VCaP (cell line): ENCODE measurements around the gene POLR2B.
"Not testable (repeated sequence)": the region's sequence is repeated elsewhere in the genome, so short reads cannot be mapped to it uniquely, and the experiment has no call there.

Experiments used
- H3K27ac ChIP-seq: fragments of 450-650 bp; 2 replicates; pipeline ENCODE4 v1.5.1; 2017
- CTCF ChIP-seq: fragments of 450-650 bp; conservative IDR thresholded peaks from 2 replicates; pipeline ENCODE4 v1.5.1; 2017; ENCODE audit warnings: mild to moderate bottlenecking, moderate library complexity

Gene POLR2B

GRCh38 chr4:57055886-57056285 lies 77.2 kb downstream of the POLR2B start:
- no peak for TF ChIP-seq CTCF
- no peak overlapping the region for H3K27ac ChIP-seq

GRCh38 chr4:57059890-57060716 lies 81.4 kb downstream of the POLR2B start:
- no peak for TF ChIP-seq CTCF
- no peak overlapping the region for H3K27ac ChIP-seq

- H3K27ac ChIP-seq, result not testable (repeated sequence)
Measured at GRCh38 chr4:57060717-57061067, 82.0 kb downstream of the POLR2B start.

- TF ChIP-seq CTCF, result no peak
- no peak overlapping the region for H3K27ac ChIP-seq
Measured at GRCh38 chr4:57061395-57061794, 82.7 kb downstream of the POLR2B start.

- no peak for TF ChIP-seq CTCF
- H3K27ac ChIP-seq, result no peak overlapping the region
Measured at GRCh38 chr4:57063518-57063917, 84.8 kb downstream of the POLR2B start.

GRCh38 chr4:57064120-57064519 lies 85.4 kb downstream of the POLR2B start:
- TF ChIP-seq CTCF, result no peak
- H3K27ac ChIP-seq, result no peak overlapping the region

- H3K27ac ChIP-seq, result no peak overlapping the region
- TF ChIP-seq CTCF, result no peak
Measured at GRCh38 chr4:57064811-57065711, 86.4 kb downstream of the POLR2B start.
